Stimulated activated memory B cell treated with anti-CD40 and anti-IgM and Interleukin-4, amounts not matched to agents 10 μg/mL and 1 μg/mL and 100 μg/mL, for 72 hours (primary cell): ENCODE results near the gene ANXA2.

Experiments
- ATAC-seq: fragments of 150-1000 bp; cut with Tn5 transposase; 2 replicates; pipeline ENCODE4 v1.10.0; 2021
- H3K27ac Mint-ChIP-seq: one replicate; pipeline ENCODE4 v1.8.0; 2022; ENCODE audit warnings: mild to moderate bottlenecking, mixed read lengths
- H3K27me3 Mint-ChIP-seq: one replicate; pipeline ENCODE4 v1.8.0; 2022; ENCODE audit warnings: mixed read lengths
- H3K36me3 Mint-ChIP-seq: one replicate; pipeline ENCODE4 v1.8.0; 2022; ENCODE audit warnings: mixed read lengths
- H3K4me1 Mint-ChIP-seq: one replicate; pipeline ENCODE4 v1.8.0; 2022; ENCODE audit warnings: mixed read lengths
- H3K4me3 Mint-ChIP-seq: one replicate; pipeline ENCODE4 v1.8.0; 2022; ENCODE audit warnings: mild to moderate bottlenecking, moderate library complexity, mixed read lengths
- H3K9me3 Mint-ChIP-seq: one replicate; pipeline ENCODE4 v1.8.0; 2022; ENCODE audit warnings: mixed read lengths

Gene ANXA2

DNA sequence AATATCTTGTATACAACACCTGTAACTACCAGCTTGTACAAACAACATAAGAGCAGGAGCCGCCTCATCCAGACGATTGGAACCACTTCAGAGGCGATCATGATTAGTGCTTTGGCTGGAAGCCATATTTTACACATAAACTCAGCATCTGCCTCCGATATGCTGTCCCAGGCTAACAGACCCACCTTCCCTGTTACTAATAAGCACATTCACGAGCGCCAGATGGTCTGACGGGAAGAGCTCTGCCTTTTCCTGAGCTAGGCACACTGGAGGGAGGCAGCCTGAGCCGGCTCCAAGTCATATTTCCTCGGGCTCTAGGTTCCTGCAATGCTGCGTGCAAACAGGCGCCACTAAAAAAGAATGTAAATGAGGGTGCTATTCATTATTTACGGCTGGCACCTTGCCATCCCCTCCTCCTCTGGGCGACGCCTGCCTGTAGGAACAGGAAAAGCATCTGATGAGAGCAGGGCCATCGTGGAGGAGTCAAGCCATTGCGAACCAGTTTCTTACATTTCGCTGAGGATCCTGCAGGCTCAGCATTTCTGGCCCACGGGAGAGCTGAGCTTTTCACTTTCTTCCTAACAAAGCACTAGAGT, 98.2 kb downstream of the ANXA2 start:
- Mint-ChIP-seq H3K4me3 (no peak overlapping the region), H3K27me3 (peaks cover 26% of the 10 kb centered on the region), H3K4me1 (no peaks in the 10 kb centered on the region), H3K27ac (no peak overlapping the region), H3K36me3 (no peaks in the 10 kb centered on the region), H3K9me3 (peaks cover 17% of the 10 kb centered on the region)
- no peak for ATAC-seq
